ENCODE results near the gene CCDC3. TPM values are rescaled to one million over a fixed set of nuclear protein-coding genes. Genes with fewer than 3 reads are reported as not detected.

Gene CCDC3
- total RNA-seq, 2 experiments from 2014 or later: 0.12 TPM

DNA sequence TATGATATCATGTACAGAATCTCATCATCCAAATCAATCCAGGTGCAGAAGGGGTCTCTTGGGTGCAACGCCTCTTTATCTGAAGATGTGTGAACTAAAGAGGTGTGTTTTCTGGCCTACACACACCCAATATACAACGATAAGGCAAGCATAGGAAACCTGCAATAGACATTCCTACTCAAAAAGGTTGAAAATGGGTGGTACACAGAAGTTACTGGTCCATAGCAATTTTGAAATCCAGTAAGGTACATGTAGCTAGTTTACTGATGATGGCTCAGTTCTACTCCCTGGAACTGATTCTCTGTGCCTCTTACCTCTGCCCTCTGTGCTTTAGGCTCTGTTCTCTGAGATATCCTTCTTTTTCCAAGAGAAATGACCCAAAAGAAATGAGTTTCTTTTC, 22.2 kb upstream of the CCDC3 start:
- no peak for ATAC-seq
- CTCF ChIA-PET: no interaction called here
- H3K4me3 Mint-ChIP-seq: no peak overlapping the region
- H3K9me3 Mint-ChIP-seq (ENCODE audit: low read depth): peaks cover 12% of the 10 kb centered on the region
- no peak for DNase-seq
- H3K27me3 Mint-ChIP-seq: peaks cover 21% of the 10 kb centered on the region
- no peaks in the 10 kb centered on the region for H3K36me3 Mint-ChIP-seq
- no peaks in the 10 kb centered on the region for H3K4me1 Mint-ChIP-seq
- H3K27ac Mint-ChIP-seq: no peak overlapping the region

DNA sequence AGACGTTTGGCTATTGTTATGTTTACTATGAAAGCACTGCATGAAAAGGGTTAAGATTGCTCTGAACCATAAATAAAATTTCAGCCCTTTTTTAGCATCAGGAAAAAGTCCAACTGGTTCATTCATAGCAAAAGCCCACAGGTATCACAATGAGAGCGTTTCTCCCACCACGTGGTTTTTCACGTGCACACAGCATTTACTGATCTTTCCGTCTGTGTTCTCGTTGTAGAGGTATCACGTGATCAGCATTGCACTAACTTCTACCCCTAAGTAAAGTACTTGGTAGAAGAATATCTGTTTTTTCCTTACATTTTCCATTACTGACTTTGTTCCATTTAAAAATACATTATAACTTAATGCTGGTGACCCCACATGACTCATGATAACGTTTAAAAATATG, 17.8 kb upstream of the CCDC3 start:
- CTCF ChIA-PET: no interaction called here
- ATAC-seq: no peak
- Mint-ChIP-seq H3K27me3 (peaks cover 17% of the 10 kb centered on the region), H3K36me3 (no peaks in the 10 kb centered on the region), H3K27ac (no peak overlapping the region), H3K9me3 (ENCODE audit: low read depth) (peaks cover 6% of the 10 kb centered on the region), H3K4me3 (no peak overlapping the region), H3K4me1 (no peaks in the 10 kb centered on the region)
- no peak for DNase-seq

DNA sequence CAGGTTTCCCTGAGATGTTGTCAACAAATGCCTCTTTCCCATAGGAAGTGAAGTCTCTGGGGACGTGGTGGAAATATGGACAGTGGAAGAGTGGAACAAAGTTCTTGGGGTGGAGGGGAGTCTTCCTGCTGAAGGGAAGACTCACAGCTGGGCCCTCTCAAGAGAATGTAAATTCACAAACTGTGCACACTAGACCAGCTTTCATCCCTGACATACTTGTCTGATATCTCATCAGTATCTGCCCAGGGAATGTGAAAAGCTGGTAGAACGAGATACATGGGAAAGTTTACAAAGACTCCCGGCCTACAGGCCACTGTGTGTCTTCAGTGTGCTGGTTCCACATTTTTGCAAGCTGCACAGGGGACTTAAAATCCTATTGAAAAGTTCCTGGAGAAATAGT, 16.7 kb upstream of the CCDC3 start:
- no peak overlapping the region for H3K4me3 Mint-ChIP-seq
- H3K36me3 Mint-ChIP-seq: no peaks in the 10 kb centered on the region
- CTCF ChIA-PET: no interaction called here
- H3K4me1 Mint-ChIP-seq: no peaks in the 10 kb centered on the region
- no peak overlapping the region for H3K27ac Mint-ChIP-seq
- H3K27me3 Mint-ChIP-seq: peaks cover 17% of the 10 kb centered on the region
- DNase-seq (no peak), ATAC-seq (no peak)
- H3K9me3 Mint-ChIP-seq (ENCODE audit: low read depth): peaks cover 2% of the 10 kb centered on the region

DNA sequence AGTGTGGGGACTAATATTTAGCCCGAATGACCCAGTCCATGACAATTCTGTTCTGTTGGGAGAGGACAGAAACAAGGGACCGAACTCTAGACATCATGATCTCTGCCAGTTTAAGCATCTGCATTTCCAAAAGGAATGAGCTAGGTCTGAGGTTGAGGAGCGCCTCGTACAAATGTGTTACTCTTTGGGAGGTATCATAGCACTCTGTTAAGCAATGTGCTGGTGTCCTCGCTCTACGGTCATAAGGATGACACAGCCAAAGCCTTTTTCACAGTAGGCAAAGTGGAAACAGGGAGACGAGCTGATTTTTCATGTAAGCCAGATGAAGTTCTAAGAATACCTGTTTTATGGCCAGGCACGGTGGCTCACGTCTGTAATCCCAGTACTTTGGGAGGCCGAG, 15.4 kb upstream of the CCDC3 start:
- peaks cover 18% of the 10 kb centered on the region for H3K27me3 Mint-ChIP-seq
- H3K9me3 Mint-ChIP-seq (ENCODE audit: low read depth): no peaks in the 10 kb centered on the region
- CTCF ChIA-PET: no interaction called here
- ATAC-seq (no peak), DNase-seq (no peak)
- no peaks in the 10 kb centered on the region for H3K4me1 Mint-ChIP-seq
- H3K36me3 Mint-ChIP-seq: no peaks in the 10 kb centered on the region
- no peak overlapping the region for H3K27ac Mint-ChIP-seq
- H3K4me3 Mint-ChIP-seq: no peak overlapping the region

DNA sequence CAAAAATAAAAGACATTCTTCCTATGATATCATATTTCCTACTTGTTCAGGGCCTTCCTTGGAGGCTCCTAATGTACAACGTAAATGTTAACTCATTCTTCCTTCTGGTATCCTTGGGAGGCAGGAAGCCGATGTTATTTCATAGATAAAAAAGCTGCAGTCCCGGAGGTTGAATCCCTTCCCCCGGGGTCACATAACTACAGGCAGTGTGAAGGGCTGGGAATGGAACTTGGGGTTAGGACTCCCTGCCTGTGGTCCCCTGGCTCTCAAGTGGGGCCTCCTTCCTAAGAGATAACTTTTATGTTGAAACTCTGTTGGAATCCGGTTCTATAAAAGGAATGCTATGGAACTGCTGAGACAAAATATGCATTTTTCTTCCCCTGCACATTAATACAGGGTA, 14.9 kb upstream of the CCDC3 start:
- ATAC-seq (no peak), DNase-seq (no peak)
- Mint-ChIP-seq H3K27me3 (peaks cover 22% of the 10 kb centered on the region), H3K4me3 (no peak overlapping the region), H3K27ac (no peak overlapping the region), H3K9me3 (ENCODE audit: low read depth) (no peaks in the 10 kb centered on the region), H3K36me3 (no peaks in the 10 kb centered on the region), H3K4me1 (no peaks in the 10 kb centered on the region)
- CTCF ChIA-PET: no interaction called here

DNA sequence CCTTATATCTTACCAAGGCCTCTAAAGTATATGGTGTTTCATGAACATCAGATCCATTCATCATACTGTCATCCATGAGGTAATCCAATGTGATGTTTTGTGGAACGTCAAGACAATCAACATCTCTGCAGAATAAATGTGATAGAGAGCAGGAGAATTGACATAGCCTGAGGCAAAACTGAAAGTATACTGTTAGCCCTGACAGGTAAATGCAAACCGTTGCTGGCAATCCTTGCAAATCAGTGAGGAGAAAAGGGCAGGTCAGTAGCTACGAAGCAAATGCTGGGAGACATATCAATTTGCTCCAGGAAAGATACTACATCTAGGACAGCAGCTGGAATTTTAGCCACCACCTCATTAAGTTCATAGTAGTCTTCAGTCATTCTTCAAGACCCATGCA, 4.5 kb upstream of the CCDC3 start:
- Mint-ChIP-seq H3K4me1 (no peaks in the 10 kb centered on the region), H3K36me3 (no peaks in the 10 kb centered on the region), H3K27ac (no peak overlapping the region), H3K9me3 (ENCODE audit: low read depth) (no peaks in the 10 kb centered on the region), H3K4me3 (no peak overlapping the region), H3K27me3 (peaks cover 37% of the 10 kb centered on the region)
- DNase-seq (no peak), ATAC-seq (no peak)
- CTCF ChIA-PET: no interaction called here

DNA sequence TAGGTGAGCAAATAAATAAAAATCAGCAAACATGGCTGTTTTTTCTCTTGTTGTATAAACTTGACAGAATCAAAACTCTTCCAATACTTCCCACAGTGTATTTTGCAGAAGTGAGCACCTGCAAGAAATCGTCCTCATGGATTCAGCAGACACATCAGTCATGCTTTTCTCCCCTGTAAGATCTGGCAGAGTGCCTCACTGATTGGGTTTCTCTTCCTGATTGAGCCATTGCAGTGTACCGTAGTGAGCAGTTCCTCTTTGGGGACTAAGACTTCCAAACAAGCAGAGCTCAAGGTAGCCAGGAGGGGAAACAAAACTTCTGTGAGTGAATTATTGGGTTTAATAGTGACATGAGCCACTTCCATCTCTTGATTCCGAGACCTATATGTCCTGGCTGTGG, 2.2 kb upstream of the CCDC3 start:
- H3K4me1 Mint-ChIP-seq: no peaks in the 10 kb centered on the region
- no peak for ATAC-seq
- H3K9me3 Mint-ChIP-seq (ENCODE audit: low read depth): no peaks in the 10 kb centered on the region
- no peak for DNase-seq
- H3K27me3 Mint-ChIP-seq: peaks cover 55% of the 10 kb centered on the region
- no peak overlapping the region for H3K27ac Mint-ChIP-seq
- H3K4me3 Mint-ChIP-seq: no peak overlapping the region
- no peaks in the 10 kb centered on the region for H3K36me3 Mint-ChIP-seq
- CTCF ChIA-PET: no interaction called here

DNA sequence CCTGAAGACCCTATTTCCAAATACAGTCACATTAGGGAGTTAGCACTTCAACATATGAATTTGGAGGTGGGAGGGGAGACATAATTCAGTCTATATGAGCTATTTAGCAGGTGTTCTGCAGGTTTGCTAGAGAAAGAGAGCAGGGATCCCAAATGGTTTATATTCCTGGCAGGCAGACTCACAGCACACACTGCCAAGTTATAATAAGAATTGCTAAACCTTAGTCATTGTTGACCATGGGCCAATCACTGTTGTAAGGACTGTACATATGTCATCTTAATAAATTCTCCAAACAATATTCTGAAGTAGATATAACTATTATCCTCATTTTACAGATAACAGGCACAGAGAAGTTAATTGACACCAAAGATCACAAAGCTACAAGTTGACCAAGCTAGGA, 1.5 kb upstream of the CCDC3 start:
- H3K27me3 Mint-ChIP-seq: peaks cover 57% of the 10 kb centered on the region

DNA sequence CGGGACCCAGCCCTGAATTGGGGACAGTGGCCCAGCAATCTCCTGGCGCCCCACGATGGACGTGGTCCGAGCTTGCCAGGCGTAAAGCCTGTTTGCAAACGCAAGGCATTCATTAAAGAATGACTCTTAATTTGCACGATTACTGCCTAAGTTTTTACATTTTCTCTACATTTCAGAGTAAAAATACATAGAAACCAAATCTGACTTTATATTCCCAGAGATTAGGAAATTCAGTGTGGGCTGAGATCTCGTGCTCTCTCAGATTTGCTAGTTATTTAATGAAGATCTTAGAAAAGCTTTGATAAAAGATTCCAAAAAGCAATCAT, 337 bp upstream of the CCDC3 start:
- no peaks in the 10 kb centered on the region for H3K9me3 Mint-ChIP-seq (ENCODE audit: low read depth)
- no peak overlapping the region for H3K4me3 Mint-ChIP-seq
- no peak for DNase-seq
- no peak overlapping the region for H3K27ac Mint-ChIP-seq
- CTCF ChIA-PET: no interaction called here
- ATAC-seq: no peak
- H3K4me1 Mint-ChIP-seq: no peaks in the 10 kb centered on the region
- H3K27me3 Mint-ChIP-seq: peaks cover 59% of the 10 kb centered on the region
- no peaks in the 10 kb centered on the region for H3K36me3 Mint-ChIP-seq

More for the DNA sequence above, 1.5 kb upstream of the CCDC3 start:
- Mint-ChIP-seq H3K27ac (no peak overlapping the region), H3K36me3 (no peaks in the 10 kb centered on the region), H3K4me3 (no peak overlapping the region), H3K4me1 (no peaks in the 10 kb centered on the region), H3K9me3 (ENCODE audit: low read depth) (no peaks in the 10 kb centered on the region)
- CTCF ChIA-PET: no interaction called here
- DNase-seq: no peak
- ATAC-seq: no peak

DNA sequence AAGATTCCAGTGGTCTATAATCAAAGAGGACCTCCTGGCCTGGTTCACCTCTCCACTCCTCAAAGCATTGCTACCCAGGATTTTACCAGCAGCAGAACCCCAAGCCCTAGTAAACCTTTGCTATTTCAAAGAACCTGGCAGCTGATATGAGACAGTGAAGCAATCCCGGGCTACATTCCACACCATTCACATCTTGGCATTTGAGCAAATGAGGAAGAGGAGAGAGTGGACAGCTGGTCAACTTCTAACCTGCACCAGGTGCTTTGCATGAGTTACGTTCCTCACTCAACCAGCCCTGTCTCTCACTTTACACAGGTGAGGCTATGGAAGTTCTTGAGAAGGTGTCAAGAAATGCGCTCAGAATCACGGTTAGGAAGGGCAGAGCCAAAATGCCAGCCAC, 1.1 kb downstream of the CCDC3 start:
- CTCF ChIA-PET: no interaction called here
- ATAC-seq (no peak), DNase-seq (no peak)
- H3K4me1 Mint-ChIP-seq: no peaks in the 10 kb centered on the region
- H3K36me3 Mint-ChIP-seq: no peaks in the 10 kb centered on the region
- no peak overlapping the region for H3K4me3 Mint-ChIP-seq
- H3K9me3 Mint-ChIP-seq (ENCODE audit: low read depth): no peaks in the 10 kb centered on the region
- peaks cover 63% of the 10 kb centered on the region for H3K27me3 Mint-ChIP-seq
- no peak overlapping the region for H3K27ac Mint-ChIP-seq

DNA sequence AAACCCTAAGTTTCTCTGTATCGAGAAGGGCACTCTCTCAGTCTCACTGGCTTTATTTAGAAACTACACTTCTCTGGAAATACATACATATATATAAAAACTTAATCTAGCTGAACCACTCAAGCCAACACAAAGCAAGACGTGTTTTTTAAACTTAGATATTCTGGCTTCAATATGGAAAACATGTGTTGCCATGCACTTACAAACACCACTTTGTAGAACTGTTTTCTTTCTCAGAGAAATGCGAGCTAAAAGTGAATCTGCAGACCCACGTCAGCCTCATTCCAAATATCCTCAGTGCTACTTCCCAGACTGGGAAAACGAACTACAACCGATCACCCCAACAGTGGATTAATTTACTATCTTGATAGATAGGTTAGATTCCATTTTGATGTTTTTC, 1.7 kb downstream of the CCDC3 start:
- Mint-ChIP-seq H3K4me3 (no peak overlapping the region), H3K27me3 (peaks cover 59% of the 10 kb centered on the region), H3K4me1 (no peaks in the 10 kb centered on the region), H3K9me3 (ENCODE audit: low read depth) (no peaks in the 10 kb centered on the region), H3K36me3 (no peaks in the 10 kb centered on the region), H3K27ac (no peak overlapping the region)
- DNase-seq (no peak), ATAC-seq (no peak)
- CTCF ChIA-PET: no interaction called here

DNA sequence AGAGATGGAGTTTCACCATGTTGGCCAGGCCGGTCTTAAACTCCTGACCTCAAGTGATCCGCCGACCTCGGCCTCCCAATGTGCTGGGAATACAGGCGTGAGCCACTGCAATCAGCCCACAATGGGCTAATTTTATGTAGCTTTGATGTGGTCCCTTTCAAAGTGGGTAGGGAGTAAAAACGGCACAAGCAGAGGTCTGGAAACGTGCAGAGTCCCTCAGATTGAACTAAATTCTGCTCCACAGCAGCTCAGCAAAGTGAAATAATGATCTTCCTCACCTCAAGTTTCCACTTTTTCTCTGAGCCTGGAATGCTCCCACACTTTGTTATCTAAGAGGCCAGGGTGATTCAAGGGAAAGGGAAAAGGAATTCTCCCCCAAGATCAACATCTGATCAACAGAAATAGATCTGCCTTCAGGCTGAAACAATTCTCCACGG, 6.1 kb downstream of the CCDC3 start:
- Mint-ChIP-seq H3K9me3 (ENCODE audit: low read depth) (no peaks in the 10 kb centered on the region), H3K27ac (no peak overlapping the region), H3K27me3 (peaks cover 33% of the 10 kb centered on the region), H3K36me3 (no peaks in the 10 kb centered on the region), H3K4me3 (no peak overlapping the region), H3K4me1 (no peaks in the 10 kb centered on the region)
- ATAC-seq (no peak), DNase-seq (no peak)
- CTCF ChIA-PET: no interaction called here

DNA sequence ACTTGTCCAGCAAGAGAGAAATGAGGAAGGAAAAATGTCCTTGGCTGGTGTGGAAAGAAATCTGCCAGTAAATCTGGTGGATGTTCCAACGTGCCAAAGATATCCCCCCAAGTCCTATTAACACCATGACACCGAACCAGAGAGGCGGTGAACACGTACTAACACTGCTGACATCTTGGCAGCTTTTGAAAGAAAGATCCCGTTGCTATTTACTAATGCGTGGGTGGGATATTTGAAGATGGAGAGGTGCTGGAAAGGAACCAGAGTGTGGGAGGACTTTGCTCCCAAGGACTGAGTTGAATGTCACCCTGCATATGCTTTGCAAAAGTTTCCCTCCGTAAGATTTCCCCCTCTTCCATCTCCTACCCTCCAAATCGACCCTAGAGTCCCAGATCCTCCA, 7.9 kb downstream of the CCDC3 start:
- no peaks in the 10 kb centered on the region for H3K36me3 Mint-ChIP-seq
- ATAC-seq: no peak
- no peak for DNase-seq
- CTCF ChIA-PET: no interaction called here
- peaks cover 19% of the 10 kb centered on the region for H3K27me3 Mint-ChIP-seq
- no peak overlapping the region for H3K27ac Mint-ChIP-seq
- no peaks in the 10 kb centered on the region for H3K9me3 Mint-ChIP-seq (ENCODE audit: low read depth)
- H3K4me1 Mint-ChIP-seq: no peaks in the 10 kb centered on the region
- H3K4me3 Mint-ChIP-seq: no peak overlapping the region

DNA sequence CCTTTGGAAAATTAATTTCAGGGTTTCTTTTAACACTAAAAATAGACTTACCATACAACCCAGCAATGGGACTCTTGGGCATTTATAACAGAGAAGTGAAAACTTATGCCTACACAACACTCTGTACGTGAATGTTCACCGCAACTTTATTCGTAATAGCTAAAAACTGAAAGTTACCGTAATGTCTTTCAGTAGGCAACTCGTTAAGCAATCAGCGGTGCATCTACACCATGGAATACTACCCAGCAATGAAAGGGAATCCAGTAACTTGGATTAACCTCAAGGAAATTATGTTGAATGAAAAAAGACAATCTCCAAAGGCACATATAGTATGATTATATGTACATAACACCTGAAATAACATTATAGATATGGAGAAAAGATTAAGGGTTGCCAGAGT, 16.2 kb downstream of the CCDC3 start:
- DNase-seq (no peak), ATAC-seq (no peak)
- no peaks in the 10 kb centered on the region for H3K9me3 Mint-ChIP-seq (ENCODE audit: low read depth)
- H3K27ac Mint-ChIP-seq: no peak overlapping the region
- CTCF ChIA-PET: no interaction called here
- no peaks in the 10 kb centered on the region for H3K27me3 Mint-ChIP-seq
- no peaks in the 10 kb centered on the region for H3K4me1 Mint-ChIP-seq
- no peak overlapping the region for H3K4me3 Mint-ChIP-seq
- no peaks in the 10 kb centered on the region for H3K36me3 Mint-ChIP-seq

DNA sequence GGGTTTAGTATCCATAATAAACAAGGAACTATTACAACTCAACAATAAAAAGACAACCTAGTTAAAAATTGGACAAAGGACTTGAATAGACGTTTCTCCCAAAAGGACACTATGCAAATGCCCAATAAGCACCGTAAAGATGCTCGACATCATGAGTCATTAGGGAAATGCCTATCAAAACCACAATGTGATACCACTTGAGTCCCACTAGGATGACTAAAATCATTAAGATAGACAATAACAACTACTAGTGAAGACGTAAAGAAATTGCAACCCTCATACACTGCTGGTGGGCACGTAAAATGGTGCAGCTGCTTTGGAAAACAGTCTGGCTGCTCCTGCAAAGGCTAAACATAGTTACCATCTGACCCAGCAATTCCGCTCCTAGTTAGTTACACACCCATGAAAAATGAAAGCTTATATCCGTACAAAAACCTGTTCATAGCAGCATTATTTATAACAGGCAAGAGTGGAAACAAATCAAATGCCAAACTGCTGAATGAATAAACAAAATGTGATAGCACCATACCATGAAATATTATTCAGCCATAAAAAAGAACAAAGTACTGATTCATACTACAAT, 17.3 kb downstream of the CCDC3 start:
- no peak for DNase-seq
- Mint-ChIP-seq H3K27ac (no peak overlapping the region), H3K4me1 (no peaks in the 10 kb centered on the region), H3K36me3 (no peaks in the 10 kb centered on the region), H3K4me3 (no peak overlapping the region), H3K27me3 (peaks cover 3% of the 10 kb centered on the region), H3K9me3 (ENCODE audit: low read depth) (no peaks in the 10 kb centered on the region)
- CTCF ChIA-PET: no interaction called here
- ATAC-seq: no peak
